ENCODE data around the gene DAAM1. TPM values are rescaled to one million over a fixed set of nuclear protein-coding genes. Genes with fewer than 3 reads are reported as not detected.

The DAAM1 gene
- total RNA-seq, 1 donor from 2014 or later = 11.1 TPM

- intact Hi-C loops (cut with micrococcal nuclease) = no loop called here
Measured at GRCh38 chr14:59215757-59216156, 27.3 kb downstream of the DAAM1 start.

- intact Hi-C loops (cut with micrococcal nuclease) = no loop called here
Measured at GRCh38 chr14:59217011-59217410, 28.5 kb downstream of the DAAM1 start.

GRCh38 chr14:59221568-59221967 lies 33.1 kb downstream of the DAAM1 start:
- intact Hi-C loops (cut with micrococcal nuclease) = no loop called here

- intact Hi-C loops (cut with micrococcal nuclease) = no loop called here
Measured at GRCh38 chr14:59224341-59224740, 35.9 kb downstream of the DAAM1 start.

DNA sequence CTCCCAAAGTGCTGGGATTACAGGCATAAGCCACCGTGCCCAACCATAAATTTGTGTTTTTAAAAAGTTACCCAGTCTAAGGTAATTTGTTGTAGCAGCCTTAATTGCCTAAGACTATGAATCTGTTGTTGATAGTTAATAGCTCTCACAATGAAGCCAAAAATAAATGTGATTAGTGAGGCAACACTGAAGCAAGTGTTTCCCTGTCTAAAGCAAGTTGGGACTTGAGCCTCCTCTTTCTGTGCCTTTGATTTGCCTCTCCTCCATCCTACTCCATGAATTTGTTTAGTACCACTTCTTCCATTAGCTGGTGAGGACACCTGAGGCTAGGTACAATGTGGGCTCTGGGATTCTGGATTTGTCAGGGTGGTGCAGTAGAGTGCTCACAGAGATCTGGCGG lies 36.8 kb downstream of the DAAM1 start:
- intact Hi-C loops (cut with micrococcal nuclease) = no loop called here

DNA sequence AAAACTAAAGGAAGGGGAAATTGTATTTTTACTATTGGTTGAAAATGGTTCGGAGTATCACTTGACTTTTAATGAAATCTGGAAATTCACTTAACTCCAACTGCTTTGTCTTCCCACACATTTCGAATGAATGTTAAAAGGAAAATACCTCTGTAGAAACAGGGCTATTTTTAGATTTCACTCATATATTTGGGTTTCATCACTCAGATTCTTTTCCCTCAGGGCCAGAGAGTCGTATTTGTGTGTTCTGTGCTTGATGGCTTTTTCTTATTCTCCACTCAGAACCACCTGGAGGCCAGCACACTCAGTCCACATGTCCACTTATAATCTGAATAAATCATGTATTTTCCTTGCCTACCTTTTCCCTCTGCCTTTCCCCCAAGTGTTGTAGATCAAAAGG lies 40.0 kb downstream of the DAAM1 start:
- intact Hi-C loops (cut with micrococcal nuclease) = no loop called here

DNA sequence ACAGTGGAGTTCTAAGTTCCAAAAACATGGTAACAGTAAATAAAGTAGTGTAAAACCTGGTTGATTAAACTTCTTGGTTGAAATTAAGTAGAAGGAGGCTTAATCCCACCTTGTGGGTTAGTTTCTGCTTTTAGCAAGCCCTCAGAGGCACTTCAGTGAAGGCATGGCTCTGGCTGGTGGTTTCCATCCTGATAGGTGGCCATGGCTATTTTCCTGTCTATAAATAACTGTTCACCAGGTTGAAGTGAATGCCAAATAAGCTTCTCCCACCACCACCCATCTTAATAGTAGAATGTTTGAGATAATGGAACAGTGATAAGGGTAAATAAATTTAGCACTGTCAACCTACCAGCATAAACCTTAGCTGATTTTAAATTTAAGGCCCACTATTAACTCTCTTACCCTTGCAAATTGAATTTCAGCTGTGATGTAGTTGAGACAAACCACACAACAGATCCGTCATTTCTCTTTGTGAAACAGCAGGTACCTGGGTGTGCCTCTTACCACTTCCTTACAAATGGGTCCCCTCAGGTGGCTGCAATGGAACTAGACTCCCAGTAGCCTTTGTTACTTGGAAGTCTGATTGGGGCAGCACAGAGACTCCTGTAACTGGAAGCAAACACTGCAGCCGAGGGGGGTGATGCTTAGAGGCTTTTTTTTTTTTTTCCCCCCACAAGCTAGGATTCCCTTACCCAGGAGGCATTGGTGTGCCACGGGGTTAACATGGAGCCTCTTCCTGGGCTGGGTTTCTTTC lies 41.4 kb downstream of the DAAM1 start:
- intact Hi-C loops (cut with micrococcal nuclease) = no loop called here

DNA sequence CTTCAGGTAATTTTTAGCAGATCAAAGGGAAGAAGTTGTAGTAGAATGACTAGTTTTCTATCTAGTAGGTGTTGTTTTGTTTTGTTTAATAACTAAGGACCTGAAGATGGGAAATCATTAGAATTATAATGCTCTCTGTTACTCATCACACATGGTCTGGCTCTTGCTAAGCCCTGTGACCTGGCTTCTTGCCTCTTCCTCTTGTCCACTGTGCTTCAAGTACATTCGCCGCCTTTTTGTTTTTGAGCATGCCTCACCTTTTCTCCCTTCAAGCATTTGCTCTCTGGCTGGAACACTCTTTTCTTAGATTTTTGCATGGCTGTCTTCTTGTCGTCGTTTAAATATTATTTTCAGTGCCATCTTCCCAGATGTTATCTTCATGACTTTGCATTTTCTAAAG lies 47.7 kb downstream of the DAAM1 start:
- intact Hi-C loops (cut with micrococcal nuclease) = no loop called here

DNA sequence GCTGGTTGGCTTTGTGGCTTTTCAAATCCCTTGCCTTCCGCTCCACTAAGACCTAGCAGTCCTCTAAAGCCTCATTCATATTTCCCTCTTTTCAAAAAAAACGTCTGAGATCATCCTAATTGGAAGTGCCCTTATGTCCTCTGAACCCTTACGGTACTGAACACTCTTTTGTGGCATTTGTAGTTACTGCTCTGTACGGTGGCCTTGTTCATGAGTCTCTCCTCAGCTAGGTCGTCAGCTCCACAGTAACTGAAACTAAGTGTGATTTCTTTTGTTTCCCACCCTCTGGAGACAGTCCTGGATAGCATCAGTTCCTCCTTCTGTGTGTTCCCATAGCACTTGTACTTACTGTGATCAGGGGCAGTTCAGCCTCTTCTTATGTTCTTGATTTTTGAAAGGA lies 49.7 kb downstream of the DAAM1 start:
- intact Hi-C loops (cut with micrococcal nuclease) = no loop called here

DNA sequence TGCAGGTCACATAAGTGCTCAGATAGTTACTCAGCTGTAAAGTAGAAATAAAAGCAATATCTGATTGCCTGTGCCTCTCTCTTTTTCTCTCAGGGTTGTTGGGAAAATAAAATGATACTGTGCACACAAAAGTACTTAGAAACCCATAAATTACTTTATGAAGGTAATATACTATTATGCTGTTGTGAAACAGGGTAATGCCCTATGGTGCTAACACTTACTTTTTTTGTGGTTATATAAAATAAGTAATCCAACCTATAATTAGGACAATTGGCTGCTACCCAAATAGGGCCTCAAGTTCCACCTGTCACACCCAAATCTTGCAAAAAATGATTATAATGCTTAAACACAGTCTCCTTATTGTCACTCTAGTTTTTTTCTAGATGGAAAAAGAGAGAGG lies 50.6 kb downstream of the DAAM1 start:
- intact Hi-C loops (cut with micrococcal nuclease) = no loop called here

DNA sequence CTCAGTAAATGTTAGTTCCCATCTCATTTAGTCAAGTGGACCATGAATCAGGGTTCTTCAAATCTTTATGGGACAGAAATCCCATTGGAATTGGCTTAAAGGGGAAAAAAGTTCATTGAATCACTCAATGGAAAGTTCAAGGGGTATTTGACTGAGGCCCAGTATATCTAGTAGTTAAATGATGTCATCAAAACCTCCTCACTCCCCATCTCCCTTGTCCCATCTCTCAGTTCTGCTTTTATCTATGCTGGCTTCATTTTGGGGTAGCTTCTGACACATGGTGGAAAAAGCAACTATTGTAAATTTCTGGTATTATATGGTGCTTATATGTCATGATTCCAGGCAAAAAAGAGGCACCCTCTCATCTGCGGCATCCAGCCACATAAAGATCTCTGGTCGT lies 51.9 kb downstream of the DAAM1 start:
- intact Hi-C loops (cut with micrococcal nuclease) = no loop called here

- intact Hi-C loops (cut with micrococcal nuclease) = no loop called here
Measured at GRCh38 chr14:59241121-59241520, 52.7 kb downstream of the DAAM1 start.

- intact Hi-C loops (cut with micrococcal nuclease) = no loop called here
Measured at GRCh38 chr14:59243174-59243573, 54.7 kb downstream of the DAAM1 start.

GRCh38 chr14:59244581-59244980 lies 56.1 kb downstream of the DAAM1 start:
- intact Hi-C loops (cut with micrococcal nuclease) = no loop called here

DNA sequence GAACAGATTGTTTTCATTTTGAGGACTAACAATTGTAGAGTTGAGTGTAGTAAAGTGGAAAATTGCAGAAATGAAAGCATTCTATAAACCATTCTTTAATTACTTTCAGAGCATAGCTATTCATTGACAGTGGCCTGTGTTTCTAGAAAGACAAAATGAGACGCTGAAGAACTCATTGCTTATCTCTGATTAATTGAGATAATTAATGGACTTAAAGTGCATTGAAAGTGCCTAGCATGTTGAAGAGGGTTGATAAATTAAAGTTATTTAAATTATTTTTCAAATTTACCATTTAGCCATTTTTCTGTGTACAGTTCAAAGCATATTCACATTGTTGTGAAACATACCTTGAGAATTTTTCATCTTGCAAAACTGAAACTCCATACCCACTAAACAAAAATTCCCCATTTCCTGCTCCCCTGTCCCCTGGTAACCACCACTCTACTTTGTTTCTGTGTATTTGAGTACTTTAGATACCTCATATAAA lies 57.4 kb downstream of the DAAM1 start:
- intact Hi-C loops (cut with micrococcal nuclease) = no loop called here

GRCh38 chr14:59246566-59246965 lies 58.1 kb downstream of the DAAM1 start:
- intact Hi-C loops (cut with micrococcal nuclease) = no loop called here

GRCh38 chr14:59247801-59248584 lies 59.5 kb downstream of the DAAM1 start:
- intact Hi-C loops (cut with micrococcal nuclease) = no loop called here

GRCh38 chr14:59249029-59249428 lies 60.6 kb downstream of the DAAM1 start:
- intact Hi-C loops (cut with micrococcal nuclease) = no loop called here

DNA sequence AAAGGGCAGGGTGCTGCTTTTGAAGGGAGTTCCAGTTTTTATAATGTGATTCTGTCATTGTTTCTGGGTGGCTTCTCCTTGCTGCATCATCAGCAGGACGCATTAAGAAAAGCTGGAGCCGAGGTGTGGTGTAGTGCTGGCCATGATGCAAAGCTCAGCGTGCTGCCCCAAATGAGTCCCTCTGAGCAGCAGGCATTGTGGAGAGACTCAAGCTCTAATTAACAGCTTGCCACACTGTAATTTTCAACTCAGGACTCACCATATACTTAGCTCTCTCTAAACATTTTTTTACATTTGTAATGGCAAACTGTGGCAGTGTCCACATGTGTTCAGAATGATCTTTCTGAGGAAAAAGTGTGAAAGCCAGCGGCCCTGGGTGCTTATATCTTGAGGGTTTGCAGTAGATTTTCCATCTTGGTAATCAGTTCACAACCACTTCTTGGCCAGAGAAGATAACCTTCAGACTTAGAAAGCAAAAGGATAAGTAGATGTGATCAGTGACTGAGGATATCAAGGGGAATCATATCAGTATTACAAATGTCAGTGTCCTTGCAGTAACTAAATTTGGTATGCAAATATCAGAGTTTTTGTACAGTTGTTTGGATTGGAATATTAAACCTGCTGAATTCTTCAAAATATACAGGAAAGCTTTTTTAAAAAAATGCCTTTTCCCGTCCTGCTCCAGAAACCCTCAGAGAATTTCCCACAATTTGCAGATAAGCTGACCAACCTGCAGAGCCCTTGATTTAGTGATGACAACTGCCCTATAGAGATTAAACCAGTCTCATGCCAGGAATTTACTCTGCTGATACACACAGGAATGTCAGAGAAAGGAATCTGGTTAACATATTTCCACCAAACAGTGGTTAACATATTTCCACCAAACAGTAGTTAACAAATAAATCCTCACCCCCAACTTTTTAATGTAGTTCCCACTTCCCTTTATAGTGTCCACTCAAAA lies 63.6 kb downstream of the DAAM1 start:
- intact Hi-C loops (cut with micrococcal nuclease) = no loop called here

DNA sequence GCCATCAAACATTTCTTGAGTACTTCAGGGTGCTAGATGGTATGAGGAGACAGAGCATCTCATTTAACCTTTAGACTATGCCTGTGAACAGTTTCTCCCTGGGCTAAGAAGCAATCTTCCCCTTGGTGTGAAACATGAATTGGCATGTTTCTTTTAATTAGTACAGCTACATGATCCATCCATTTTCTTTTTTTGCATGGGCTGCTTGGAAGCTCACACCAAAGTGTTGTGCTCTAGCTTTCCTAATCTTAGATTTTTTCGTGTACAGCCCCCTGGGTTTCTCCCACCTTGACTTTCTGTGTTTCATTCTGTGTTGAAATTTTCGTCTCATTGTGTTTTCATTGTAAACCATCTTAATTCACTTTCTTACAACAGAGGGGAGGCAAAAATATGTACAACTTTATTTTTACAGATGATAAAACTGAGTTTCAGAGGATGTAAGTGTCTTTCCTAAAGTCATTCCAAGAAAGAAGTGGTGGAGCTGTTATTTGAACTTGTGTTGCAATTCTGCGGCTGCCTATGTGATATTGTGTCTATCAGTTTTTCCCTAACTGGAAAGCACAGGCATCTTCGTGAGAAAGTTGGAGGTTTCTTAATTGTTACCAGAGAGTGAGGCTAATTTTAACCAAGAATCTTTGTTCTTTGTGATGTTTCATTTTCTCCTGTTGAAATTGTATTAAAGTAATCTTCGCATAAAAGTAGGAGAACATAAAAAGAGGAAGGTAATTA lies 64.5 kb downstream of the DAAM1 start:
- intact Hi-C loops (cut with micrococcal nuclease) = no loop called here

- intact Hi-C loops (cut with micrococcal nuclease) = no loop called here
Measured at GRCh38 chr14:59253527-59253926, 65.1 kb downstream of the DAAM1 start.

Data from T-helper 1 cell treated with Interleukin-12 subunit alpha and Interleukin-12 subunit beta and Interleukin-4 antibody, amounts not matched to agents 30 ng/mL and 1 ng/mL, for 36 hours (primary cell).